BLaER1 (cell line): ENCODE results near the gene LTA4H.

ENCODE experiments used
- H3K27ac ChIP-seq: shearing (Covaris generic); formaldehyde crosslinking; 2 replicates; pipeline ENCODE4 v1.8.1; 2022
- H3K27me3 ChIP-seq: shearing (Covaris generic); formaldehyde crosslinking; 2 replicates; pipeline ENCODE4 v1.8.1; 2022
- H3K36me3 ChIP-seq: shearing (Covaris generic); formaldehyde crosslinking; 2 replicates; pipeline ENCODE4 v1.8.1; 2022
- H3K4me1 ChIP-seq: shearing (Covaris generic); formaldehyde crosslinking; 2 replicates; pipeline ENCODE4 v1.8.1; 2022
- H3K4me2 ChIP-seq: shearing (Covaris generic); formaldehyde crosslinking; 2 replicates; pipeline ENCODE4 v1.8.1; 2022
- H3K4me3 ChIP-seq: shearing (Covaris generic); formaldehyde crosslinking; 2 replicates; pipeline ENCODE4 v1.8.1; 2022
- H3K9ac ChIP-seq: shearing (Covaris generic); formaldehyde crosslinking; 2 replicates; pipeline ENCODE4 v1.8.1; 2022
- H3K9me3 ChIP-seq: shearing (Covaris generic); formaldehyde crosslinking; 2 replicates; pipeline ENCODE4 v1.8.1; 2022
- H4K20me1 ChIP-seq: shearing (Covaris generic); formaldehyde crosslinking; 2 replicates; pipeline ENCODE4 v1.8.1; 2022
- Cebpa-rat ChIP-seq: shearing (Covaris generic); IDR thresholded peaks from 2 replicates; pipeline ENCODE4 v1.8.1; 2022

Gene LTA4H

DNA sequence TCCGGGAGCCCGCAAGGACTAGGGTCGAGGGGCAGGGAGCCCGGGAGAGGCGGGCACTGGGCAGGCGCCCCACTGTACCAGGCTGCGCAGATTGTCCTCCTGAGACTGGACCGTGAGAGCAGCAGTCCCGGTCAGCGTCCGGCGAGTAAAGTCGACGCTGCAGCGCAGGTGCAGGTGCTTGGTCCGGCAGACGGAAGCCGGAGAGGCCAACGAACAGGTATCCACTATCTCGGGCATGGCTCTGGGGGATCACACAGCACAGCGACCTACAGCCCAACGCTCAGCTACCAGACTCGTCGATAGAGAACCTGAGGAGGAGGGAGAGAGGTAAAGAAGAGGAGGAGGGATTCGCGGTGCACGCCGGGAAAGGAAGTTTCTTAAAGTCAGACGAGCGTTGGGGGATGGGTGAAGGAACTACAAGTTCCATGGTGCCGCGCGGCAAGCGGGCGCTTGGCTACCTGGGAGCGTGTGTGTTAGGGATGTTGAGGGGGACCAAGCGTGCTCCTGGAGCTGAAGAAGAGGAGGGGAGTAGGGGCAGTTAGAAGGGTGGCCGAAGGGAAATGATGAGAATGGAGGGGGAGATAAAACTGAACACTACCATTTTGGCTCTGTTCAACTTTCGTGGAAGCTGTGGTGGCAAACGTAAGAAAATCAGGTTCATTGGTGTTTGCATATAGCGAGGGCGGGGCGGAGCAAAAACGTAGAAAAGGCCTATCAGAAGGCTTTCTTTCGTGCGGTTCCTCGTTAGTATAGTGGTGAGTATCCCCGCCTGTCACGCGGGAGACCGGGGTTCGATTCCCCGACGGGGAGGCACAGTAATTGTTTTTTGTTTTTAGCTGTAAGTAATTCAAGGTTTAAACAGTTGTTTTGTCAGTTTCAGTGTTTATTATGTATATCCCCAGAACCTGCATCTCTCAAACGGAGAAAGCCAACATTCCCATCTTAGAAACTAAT lies at the start of gene LTA4H:
TSS of gene LTA4H (minus strand) at position 305 of the 954 bp plus-strand sequence. CDS start at position 237, 68 bp downstream.
- no peak for TF ChIP-seq Cebpa-rat

DNA sequence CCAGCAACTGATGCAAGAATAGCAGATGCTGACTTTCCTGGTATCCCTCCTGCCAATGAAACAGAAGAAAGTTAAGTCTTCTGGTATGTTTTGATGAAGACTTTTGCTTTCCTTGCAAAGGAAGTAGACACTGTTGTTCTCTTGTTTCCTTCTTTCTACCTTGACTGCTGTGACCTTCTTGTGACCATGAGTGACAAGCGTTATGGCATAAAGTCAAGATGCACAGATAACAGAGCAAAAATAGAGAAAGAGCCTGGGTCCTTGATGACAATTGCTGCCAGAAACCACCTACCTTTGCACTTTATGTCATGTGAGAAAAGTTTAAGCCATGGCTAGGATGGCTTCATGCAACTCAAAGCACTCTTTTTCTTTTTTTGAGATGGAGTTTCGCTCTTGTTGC lies 49.2 kb upstream of the LTA4H start:
- Histone ChIP-seq H3K4me3 (no peak overlapping the region), H3K9me3 (peaks cover 38% of the 10 kb centered on the region), H4K20me1 (no peaks in the 10 kb centered on the region), H3K27ac (no peak overlapping the region), H3K4me1 (no peaks in the 10 kb centered on the region), H3K27me3 (no peaks in the 10 kb centered on the region), H3K9ac (no peak overlapping the region), H3K36me3 (no peaks in the 10 kb centered on the region; the same call in 1 of the 2 replicates), H3K4me2 (no peak overlapping the region)
- no peak for TF ChIP-seq Cebpa-rat

More for the DNA sequence above, at the start of gene LTA4H:
- peaks cover 24% of the 10 kb centered on the region for H3K4me1 ChIP-seq
- H3K9ac ChIP-seq, result peak within 1 kb of the TSS; percentile 89
- no peaks in the 10 kb centered on the region for H3K36me3 ChIP-seq
- peak within 1 kb of the TSS; percentile 97 for H3K4me2 ChIP-seq
- H3K27me3 ChIP-seq, result no peaks in the 10 kb centered on the region; the same call in 1 of the 2 replicates
- H4K20me1 ChIP-seq, result peaks cover 16% of the 10 kb centered on the region; the same call in 1 of the 2 replicates
- peak within 1 kb of the TSS; percentile 77 for H3K27ac ChIP-seq
- H3K9me3 ChIP-seq, result no peaks in the 10 kb centered on the region
- H3K4me3 ChIP-seq, result peak within 1 kb of the TSS; percentile 98

DNA sequence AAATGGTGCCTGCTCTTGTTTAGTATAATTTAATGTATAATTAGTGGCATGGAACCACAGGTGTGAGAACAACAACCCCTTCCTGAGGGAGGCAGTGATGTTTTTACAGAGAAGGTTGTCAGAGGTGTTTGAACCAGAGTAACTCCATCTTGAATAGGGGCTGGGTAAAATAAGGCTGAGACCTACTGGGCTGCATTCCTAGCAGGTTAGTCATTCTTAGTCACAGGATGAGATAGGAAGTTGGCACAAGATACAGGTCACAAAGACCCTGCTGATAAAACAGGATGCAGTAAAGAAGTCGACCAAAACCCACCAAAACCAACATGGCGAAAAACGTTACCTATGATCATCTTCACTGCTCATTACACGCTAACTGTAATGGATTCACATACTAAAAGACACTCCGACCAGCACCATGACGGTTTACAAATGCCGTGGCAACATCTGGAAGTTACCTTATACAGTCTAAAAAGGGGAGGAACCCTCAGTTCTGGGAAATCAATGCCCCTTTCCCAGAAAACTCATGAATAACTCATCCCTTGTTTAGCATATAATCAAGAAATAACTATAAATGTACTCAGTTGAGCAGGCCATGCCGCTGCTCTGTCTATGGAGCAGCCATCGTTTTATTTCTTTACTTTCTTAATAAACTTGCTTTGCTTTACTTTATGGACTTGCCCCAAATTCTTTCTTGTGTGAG lies 47.8 kb upstream of the LTA4H start:
- Histone ChIP-seq H3K4me3 (no peak overlapping the region), H4K20me1 (no peaks in the 10 kb centered on the region), H3K9ac (no peak overlapping the region), H3K4me1 (no peaks in the 10 kb centered on the region), H3K27ac (no peak overlapping the region), H3K4me2 (no peak overlapping the region), H3K36me3 (no peaks in the 10 kb centered on the region; the same call in 1 of the 2 replicates), H3K27me3 (no peaks in the 10 kb centered on the region), H3K9me3 (peaks cover 24% of the 10 kb centered on the region)
- no peak for TF ChIP-seq Cebpa-rat

DNA sequence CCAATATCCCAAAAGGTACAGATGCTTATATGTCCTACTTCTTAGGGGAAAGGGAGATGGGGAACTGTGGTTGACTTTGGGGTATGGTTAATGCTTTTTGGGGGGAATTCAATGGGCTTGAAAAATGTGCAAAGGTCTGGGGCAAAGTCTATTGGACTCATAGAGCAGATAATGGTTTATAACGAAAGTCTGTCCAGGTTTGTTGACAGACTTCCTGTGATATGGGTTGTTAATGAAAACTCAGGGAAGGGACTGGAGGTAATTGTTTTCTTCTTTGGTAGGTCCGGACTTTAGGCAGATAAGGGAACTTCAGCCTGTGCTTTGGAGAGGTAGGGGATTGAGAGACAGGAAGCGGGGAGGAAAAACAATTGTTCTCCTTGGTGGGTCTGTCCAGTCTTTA lies 46.2 kb upstream of the LTA4H start:
- H3K4me1 ChIP-seq, result peaks cover 4% of the 10 kb centered on the region
- no peaks in the 10 kb centered on the region for H3K36me3 ChIP-seq
- H4K20me1 ChIP-seq, result no peaks in the 10 kb centered on the region
- peaks cover 9% of the 10 kb centered on the region for H3K9me3 ChIP-seq
- no peak for TF ChIP-seq Cebpa-rat
- H3K4me3 ChIP-seq, result no peak overlapping the region
- H3K9ac ChIP-seq, result no peak overlapping the region
- H3K27me3 ChIP-seq, result no peaks in the 10 kb centered on the region
- H3K4me2 ChIP-seq, result no peak overlapping the region
- H3K27ac ChIP-seq, result no peak overlapping the region

DNA sequence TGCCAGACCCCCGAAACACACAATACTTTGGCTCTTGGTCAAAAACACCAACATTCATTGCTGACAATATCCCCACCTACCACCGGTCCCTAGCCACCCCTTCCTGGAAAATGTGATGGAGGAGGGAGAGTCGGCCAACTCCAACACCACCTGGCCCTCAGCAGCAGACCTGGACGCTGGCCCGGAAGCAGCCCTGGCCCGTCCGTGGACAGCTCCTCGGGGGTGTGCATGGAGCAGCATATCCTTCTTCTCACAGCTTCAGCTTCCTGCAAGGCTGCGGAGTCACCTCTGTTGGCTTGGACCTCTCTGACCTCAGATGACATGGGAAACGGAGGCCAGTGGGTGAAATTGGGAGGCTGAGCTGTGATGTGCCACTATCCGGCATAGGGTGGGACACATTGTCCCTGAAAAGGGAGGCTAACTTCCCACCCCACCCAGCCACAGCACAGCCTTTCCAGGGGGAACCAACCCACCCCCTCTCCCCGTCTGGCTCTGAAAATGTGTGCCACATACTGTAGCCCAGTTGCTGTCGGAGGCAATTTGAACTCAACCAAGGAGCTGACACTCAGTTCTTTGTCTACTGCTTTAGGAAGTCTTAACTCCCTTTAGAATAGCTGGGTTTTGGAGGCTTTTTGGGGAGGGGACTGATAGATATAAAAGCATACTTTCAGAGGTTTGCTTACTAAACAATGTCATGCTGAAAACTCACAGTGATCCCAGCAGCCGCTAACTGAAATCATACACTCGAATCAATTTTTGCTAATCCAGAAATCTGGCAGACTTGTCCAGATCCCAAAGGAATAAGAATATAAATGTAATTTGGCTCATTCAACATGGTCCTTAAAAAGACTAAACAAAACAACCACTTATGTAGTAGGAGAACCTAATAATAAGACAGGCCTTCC lies 43.1 kb upstream of the LTA4H start:
- Histone ChIP-seq H3K27ac (no peak overlapping the region), H3K9me3 (no peaks in the 10 kb centered on the region), H3K4me2 (no peak overlapping the region), H4K20me1 (no peaks in the 10 kb centered on the region), H3K9ac (no peak overlapping the region), H3K27me3 (no peaks in the 10 kb centered on the region), H3K4me3 (no peak overlapping the region), H3K4me1 (peaks cover 18% of the 10 kb centered on the region), H3K36me3 (no peaks in the 10 kb centered on the region)
- no peak for TF ChIP-seq Cebpa-rat

DNA sequence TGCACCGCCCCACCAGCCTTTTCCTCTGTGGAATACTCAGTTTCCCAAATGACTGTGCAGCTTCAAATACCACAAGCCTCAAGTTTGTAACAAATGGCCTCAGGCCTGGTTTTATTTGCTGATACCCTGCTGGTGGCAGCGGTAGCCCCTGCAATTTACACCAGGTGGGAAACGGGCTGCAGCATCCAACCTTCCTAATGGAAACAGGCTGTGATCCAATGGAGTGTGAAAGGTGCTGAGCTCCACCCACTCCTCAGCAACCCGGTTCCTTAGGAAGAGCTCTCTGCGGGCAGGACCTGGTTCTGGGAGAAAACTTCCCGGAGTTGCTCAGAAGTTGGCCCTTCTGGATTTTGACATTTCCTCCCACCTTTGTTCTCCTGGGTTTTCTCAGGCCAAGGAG lies 41.7 kb upstream of the LTA4H start:
- Histone ChIP-seq H4K20me1 (no peaks in the 10 kb centered on the region), H3K27ac (no peak overlapping the region), H3K9ac (no peak overlapping the region)

DNA sequence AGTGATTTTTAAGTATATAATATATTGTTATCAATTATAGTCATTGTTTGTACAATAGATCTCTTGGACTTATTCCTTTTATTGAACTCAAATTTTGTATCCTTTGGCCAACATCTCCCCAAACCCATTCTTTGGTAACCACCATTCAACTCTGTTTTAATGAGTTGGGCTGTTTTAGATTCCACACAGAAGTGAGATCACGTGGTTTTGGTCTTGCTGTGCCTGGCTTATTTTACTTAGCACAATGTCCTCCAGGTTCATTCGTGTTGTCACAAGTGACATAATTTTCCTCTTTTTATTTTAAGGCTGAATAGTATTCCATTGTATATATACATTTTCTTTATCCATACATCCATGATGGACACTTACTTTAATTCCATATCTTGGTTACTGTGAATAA lies 40.2 kb upstream of the LTA4H start:
- no peak overlapping the region for H3K27ac ChIP-seq
- H3K4me3 ChIP-seq, result no peak overlapping the region
- H4K20me1 ChIP-seq, result no peaks in the 10 kb centered on the region
- no peak for TF ChIP-seq Cebpa-rat
- H3K36me3 ChIP-seq, result no peaks in the 10 kb centered on the region
- H3K4me2 ChIP-seq, result no peak overlapping the region
- H3K27me3 ChIP-seq, result no peaks in the 10 kb centered on the region
- no peak overlapping the region for H3K9ac ChIP-seq
- H3K9me3 ChIP-seq, result no peaks in the 10 kb centered on the region
- peaks cover 41% of the 10 kb centered on the region for H3K4me1 ChIP-seq

More for the DNA sequence above, 41.7 kb upstream of the LTA4H start:
- no peaks in the 10 kb centered on the region for H3K27me3 ChIP-seq
- no peaks in the 10 kb centered on the region for H3K36me3 ChIP-seq
- TF ChIP-seq Cebpa-rat, result no peak
- H3K4me1 ChIP-seq, result peaks cover 31% of the 10 kb centered on the region
- no peaks in the 10 kb centered on the region for H3K9me3 ChIP-seq
- no peak overlapping the region for H3K4me3 ChIP-seq
- H3K4me2 ChIP-seq, result no peak overlapping the region

DNA sequence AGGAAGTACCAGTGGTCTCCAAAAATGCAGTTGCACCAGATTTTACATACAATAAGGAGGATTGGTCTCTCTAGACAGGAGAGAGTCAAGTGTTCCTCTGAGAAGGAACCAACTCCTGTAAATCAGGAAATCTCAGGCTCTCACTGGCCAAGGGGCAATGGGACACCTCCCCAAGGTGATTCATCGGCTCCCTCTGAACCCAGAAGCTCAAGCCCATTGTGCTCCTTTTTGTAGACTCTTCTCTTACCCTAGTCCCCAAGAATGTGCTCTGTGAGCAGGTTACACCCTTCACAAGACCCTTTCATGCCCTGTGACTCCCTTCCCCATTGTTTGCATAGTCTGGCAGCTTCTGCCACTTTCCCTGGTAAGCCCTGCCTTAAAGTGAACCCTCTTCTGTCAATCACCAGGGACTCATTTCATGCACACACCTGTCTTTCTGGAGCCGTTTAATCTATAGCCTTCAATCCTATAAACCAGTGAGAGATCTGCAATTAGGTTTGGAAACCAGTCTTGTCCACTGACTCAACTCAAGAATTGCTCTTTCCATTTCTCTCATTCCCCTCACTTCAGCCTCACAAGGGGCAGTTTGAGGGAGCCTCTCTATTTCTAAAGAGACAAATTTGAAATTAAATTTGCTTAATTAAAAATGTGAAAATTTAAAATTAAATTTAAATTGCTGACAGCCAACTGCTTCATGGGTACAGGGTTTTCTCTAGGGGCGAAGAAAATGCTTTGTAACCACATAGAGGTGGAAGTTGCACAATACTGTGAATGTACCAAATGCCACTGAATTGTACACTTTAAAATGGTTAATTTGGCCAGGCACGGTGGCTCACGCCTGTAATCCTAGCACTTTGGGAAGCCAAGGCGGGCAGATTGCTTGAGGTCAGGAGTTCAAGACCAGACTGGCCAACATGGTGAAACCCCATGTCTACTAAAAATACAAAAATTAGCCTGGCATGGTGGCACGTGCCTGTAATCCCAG lies 38.3 kb upstream of the LTA4H start:
- no peak overlapping the region for H3K4me3 ChIP-seq
- no peaks in the 10 kb centered on the region for H3K9me3 ChIP-seq
- no peaks in the 10 kb centered on the region for H4K20me1 ChIP-seq
- H3K27ac ChIP-seq, result peak overlapping the region; percentile 54
- peaks cover 44% of the 10 kb centered on the region for H3K4me1 ChIP-seq
- peak overlapping the region; percentile 67 for H3K4me2 ChIP-seq
- no peaks in the 10 kb centered on the region for H3K36me3 ChIP-seq
- H3K9ac ChIP-seq, result no peak overlapping the region
- no peaks in the 10 kb centered on the region for H3K27me3 ChIP-seq
- peak; percentile 89 for TF ChIP-seq Cebpa-rat
